Hypothalamus (tissue), 51 donors: ENCODE results near the gene TMC4.
"Not testable (repeated sequence)": the region's sequence is repeated elsewhere in the genome, so short reads cannot be mapped to it uniquely, and the experiment has no call there.

ENCODE experiments used
- DNase-seq, 51 donors: peaks; one replicate each; lab custom pipeline; 2025; lab: John Stamatoyannopoulos, UW

TMC4 gene, protein sequence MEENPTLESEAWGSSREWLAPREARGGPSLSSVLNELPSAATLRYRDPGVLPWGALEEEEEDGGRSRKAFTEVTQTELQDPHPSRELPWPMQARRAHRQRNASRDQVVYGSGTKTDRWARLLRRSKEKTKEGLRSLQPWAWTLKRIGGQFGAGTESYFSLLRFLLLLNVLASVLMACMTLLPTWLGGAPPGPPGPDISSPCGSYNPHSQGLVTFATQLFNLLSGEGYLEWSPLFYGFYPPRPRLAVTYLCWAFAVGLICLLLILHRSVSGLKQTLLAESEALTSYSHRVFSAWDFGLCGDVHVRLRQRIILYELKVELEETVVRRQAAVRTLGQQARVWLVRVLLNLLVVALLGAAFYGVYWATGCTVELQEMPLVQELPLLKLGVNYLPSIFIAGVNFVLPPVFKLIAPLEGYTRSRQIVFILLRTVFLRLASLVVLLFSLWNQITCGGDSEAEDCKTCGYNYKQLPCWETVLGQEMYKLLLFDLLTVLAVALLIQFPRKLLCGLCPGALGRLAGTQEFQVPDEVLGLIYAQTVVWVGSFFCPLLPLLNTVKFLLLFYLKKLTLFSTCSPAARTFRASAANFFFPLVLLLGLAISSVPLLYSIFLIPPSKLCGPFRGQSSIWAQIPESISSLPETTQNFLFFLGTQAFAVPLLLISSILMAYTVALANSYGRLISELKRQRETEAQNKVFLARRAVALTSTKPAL

DNA sequence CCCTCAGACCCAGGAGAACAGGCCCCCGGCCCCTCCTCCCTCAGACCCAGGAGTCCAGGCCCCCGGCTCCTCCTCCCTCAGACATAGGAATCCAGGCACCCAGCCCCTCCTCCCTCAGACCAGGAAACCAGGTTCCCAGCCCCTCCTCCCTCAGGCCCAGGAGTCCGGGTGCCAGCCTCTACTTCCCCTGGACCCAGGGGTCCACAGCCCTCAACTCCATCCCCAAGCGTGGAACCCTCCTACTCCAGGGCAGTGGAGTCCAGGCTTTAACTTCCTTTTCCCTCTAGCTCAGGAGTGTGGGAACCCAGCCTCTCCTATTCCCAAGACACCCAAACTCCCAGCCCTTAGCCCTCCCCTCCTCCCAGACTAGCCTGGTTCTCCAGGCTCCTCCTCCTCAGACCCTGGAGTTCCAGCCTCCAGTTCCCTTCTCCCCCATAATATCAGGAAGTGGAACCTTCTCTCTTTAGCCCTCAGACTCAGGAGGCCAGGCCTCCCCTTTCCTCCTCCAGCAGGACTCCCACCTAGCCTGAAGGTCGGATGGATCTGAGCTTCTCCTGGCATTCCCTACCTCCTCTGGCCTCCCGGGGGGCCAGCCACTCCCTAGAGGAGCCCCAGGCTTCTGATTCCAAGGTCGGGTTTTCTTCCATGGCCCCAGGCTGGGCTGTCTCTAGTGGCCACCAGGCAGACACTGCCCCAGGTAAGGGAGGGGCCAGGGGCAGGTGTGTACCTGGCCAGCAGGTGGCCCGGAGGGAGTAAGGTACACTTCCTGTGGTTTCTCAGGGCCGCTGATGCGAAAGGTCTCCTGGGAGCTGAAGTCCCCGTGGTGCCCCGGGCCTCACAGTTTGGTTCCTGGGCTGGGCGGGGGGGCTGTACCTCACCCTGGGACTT lies at the start of gene TMC4:
Gene TMC4 (minus strand): TSS at position 690 of the 888 bp plus-strand sequence. CDS start 43 bp downstream, at position 647.
- DNase-seq, result no peak

DNA sequence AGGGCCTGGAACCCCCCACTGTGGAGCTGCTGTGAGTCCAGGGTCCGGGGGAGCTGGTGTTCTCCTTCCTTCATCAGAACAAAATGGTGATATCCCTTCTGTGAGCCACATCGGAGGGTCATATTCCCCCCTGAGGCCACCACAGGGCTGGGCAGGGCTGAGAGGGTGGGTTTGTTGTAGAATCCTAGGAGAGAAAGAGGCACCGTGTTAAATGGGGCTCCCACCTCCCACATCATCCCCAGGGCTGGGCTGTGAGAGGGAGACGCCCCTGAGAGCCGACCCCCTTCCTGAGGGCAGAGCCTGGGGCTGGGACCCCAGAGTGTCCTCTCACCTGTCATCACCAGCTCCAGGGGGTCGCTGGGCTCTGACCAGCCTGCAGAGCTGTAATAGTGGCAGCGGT lies 49.0 kb upstream of the TMC4 start:
- not testable (repeated sequence) for DNase-seq

GRCh38 chr19:54219702-54220101 lies 46.7 kb upstream of the TMC4 start:
- not testable (repeated sequence) for DNase-seq

GRCh38 chr19:54218960-54219661 lies 46.2 kb upstream of the TMC4 start:
- DNase-seq, result no peak

GRCh38 chr19:54218259-54218658 lies 45.3 kb upstream of the TMC4 start:
- DNase-seq, result no peak

- not testable (repeated sequence) for DNase-seq
Observed at GRCh38 chr19:54217517-54218247, 44.7 kb upstream of the TMC4 start.

- no peak for DNase-seq
Observed at GRCh38 chr19:54216869-54217268, 43.9 kb upstream of the TMC4 start.

GRCh38 chr19:54214734-54215133 lies 41.8 kb upstream of the TMC4 start:
- not testable (repeated sequence) for DNase-seq

DNA sequence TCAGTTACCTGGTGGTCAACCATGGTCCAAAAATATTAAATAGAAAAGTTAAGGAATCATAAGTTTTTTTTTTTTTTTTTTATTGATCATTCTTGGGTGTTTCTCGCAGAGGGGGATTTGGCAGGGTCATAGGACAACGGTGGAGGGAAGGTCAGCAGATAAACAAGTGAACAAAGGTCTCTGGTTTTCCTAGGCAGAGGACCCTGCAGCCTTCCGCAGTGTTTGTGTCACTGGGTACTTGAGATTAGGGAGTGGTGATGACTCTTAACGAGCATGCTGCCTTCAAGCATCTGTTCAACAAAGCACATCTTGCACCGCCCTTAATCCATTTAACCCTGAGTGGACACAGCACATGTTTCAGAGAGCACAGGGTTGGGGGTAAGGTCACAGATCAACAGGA lies 41.3 kb upstream of the TMC4 start:
- not testable (repeated sequence) for DNase-seq

- no peak for DNase-seq
Observed at GRCh38 chr19:54211235-54211634, 38.3 kb upstream of the TMC4 start.

GRCh38 chr19:54209811-54210494 lies 37.0 kb upstream of the TMC4 start:
- DNase-seq, result peak in 43 of 51 donors; percentile 9 to 88 (median 59)

DNA sequence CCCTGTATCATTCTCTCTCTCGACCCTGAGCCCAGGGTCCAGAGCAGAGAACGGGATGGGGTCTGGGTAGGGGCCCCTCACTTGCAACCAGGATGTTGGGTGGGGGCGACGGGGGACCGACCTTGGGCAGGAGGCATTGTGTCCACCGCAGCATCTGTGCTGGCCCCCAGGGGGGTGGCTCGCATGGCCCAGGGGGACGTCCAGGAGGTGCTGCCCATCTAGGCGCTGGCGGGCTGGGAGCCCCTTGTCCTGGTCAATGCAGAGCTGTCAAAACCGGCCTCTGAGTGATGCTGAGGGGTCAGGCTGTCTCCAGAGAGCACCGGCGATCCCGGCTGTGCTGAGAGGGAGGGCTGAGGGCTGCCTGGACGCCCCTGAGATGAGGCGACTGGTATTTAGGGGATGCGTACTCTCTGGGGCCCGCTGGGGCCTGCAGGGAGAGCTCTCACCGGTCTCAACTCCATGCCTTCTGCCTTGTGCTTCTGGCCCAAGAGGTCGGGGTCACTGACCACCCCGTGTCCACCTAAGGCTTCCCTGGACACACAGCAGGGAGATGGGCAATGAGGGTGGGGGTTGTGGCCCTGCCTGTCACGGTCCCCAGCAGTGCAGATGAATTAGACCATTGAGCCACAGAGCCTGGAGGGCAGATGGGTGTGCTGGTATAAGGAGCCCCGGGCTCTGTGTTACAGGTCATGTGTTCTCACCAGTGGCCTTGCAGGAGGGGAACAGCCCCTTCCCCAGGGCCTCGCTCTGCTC lies 36.3 kb upstream of the TMC4 start:
- DNase-seq, result peak in 23 of 51 donors; percentile 21 to 66 (median 53)

DNA sequence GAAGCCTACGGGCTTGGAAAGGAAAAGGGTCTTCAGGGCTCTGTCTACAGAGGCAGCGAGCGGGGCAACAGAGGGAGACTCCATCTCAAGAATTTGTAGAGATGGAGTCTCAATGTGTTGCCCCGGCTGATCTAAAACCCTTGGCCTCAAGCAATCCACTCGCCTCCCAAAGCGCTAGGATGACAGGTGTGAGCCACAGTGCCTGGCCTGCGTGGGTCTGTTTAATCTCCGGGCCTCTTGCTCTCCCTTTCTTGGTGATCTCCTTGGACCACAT lies 35.8 kb upstream of the TMC4 start:
- DNase-seq, result no peak

DNA sequence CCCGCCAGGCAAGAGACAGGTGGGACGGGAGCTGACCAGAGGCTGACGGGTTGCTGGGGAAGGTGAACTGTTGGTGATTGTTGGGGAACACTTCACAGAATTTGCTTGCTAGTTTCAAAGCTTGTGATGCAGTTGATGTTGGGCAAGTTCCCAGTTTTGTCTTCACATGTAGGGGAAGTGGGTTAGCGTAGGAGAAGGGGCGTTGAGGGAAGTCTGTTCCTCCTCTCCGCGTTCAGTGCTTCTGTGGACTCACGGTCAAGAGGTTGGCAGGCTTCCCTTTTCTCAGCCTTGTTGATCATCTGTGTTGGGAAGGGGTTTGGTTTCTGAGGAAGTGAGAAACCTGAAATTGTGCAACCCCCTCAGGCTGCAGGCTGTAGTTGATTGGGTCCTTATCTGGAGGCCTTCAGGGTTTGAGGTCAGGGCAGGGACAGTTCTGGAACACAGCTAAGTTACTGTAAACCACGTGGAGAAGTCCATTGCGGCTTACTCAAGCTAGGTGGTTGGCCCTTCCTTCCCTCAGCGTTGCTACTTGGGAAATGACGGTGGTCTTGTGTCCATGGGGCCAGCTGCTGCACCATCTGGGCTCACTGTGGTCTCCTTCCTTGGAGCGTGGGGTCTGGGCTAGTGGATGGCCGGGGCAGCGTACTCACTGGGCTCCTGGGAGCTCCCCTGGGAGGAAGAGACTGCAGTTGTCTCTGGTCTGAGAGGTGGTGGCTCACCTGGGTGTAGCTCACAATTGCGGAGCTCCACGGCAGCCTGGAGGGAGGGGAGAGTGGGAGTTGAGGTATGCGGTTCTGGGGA lies 35.2 kb upstream of the TMC4 start:
- DNase-seq, result peak in 33 of 51 donors; percentile 3 to 65 (median 35)

DNA sequence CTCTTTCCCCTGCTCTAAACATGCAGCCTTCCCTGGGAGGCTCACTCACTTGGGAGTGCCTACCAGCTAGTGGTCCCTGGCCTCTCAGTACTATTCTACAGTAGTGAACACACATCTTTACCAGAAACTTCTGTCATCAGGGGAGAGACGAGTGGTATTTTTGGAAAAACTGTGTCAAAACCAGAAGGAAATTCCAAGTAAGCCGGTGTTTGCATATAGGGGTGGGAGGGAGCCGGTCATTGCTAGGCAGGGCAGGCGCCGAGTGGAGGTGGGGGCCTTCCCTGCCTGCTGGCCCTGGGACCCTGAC lies 34.7 kb upstream of the TMC4 start:
- DNase-seq, result no peak

GRCh38 chr19:54207193-54207592 lies 34.2 kb upstream of the TMC4 start:
- not testable (repeated sequence) for DNase-seq

GRCh38 chr19:54206831-54207177 lies 33.8 kb upstream of the TMC4 start:
- no peak for DNase-seq
